ENCODE measurements around the gene METAP1.
"Not testable (repeated sequence)": the region's sequence is repeated elsewhere in the genome, so short reads cannot be mapped to it uniquely, and the experiment has no call there.

The METAP1 gene

GRCh38 chr4:99071159-99071558 lies 75.6 kb downstream of the METAP1 start:
- no peak for DNase-seq (ENCODE audit: low spot score)
- no peak for TF ChIP-seq CTCF (IDR thresholded peaks at IDR 0.05; ENCODE audit: extremely low read depth, missing control alignments)

GRCh38 chr4:99074816-99075215 lies 79.3 kb downstream of the METAP1 start:
- no peak for TF ChIP-seq CTCF (IDR thresholded peaks at IDR 0.05; ENCODE audit: extremely low read depth, missing control alignments)

GRCh38 chr4:99076292-99076976 lies 80.9 kb downstream of the METAP1 start:
- TF ChIP-seq CTCF (IDR thresholded peaks at IDR 0.05; ENCODE audit: extremely low read depth, missing control alignments): no peak
- DNase-seq (ENCODE audit: low spot score): no peak

More at GRCh38 chr4:99074816-99075215, 79.3 kb downstream of the METAP1 start:
- DNase-seq (ENCODE audit: low spot score): no peak

- no peak for DNase-seq (ENCODE audit: low spot score)
- no peak for TF ChIP-seq CTCF (IDR thresholded peaks at IDR 0.05; ENCODE audit: extremely low read depth, missing control alignments)
Observed at GRCh38 chr4:99077177-99077576, 81.7 kb downstream of the METAP1 start.

GRCh38 chr4:99078336-99078735 lies 82.8 kb downstream of the METAP1 start:
- DNase-seq (ENCODE audit: low spot score): no peak
- TF ChIP-seq CTCF (IDR thresholded peaks at IDR 0.05; ENCODE audit: extremely low read depth, missing control alignments): no peak

- no peak for TF ChIP-seq CTCF (IDR thresholded peaks at IDR 0.05; ENCODE audit: extremely low read depth, missing control alignments)
- no peak for DNase-seq (ENCODE audit: low spot score)
Observed at GRCh38 chr4:99078931-99079624, 83.6 kb downstream of the METAP1 start.

- no peak for TF ChIP-seq CTCF (IDR thresholded peaks at IDR 0.05; ENCODE audit: extremely low read depth, missing control alignments)
- DNase-seq (ENCODE audit: low spot score): no peak
Observed at GRCh38 chr4:99079625-99080295, 84.2 kb downstream of the METAP1 start.

- not testable (repeated sequence) for DNase-seq (ENCODE audit: low spot score)
Observed at GRCh38 chr4:99080869-99081268, 85.3 kb downstream of the METAP1 start.

All from GM20000 (cell line).